ENCODE data around the gene TP53AIP1. TPM values are rescaled to one million over a fixed set of nuclear protein-coding genes. Genes with fewer than 3 reads are reported as not detected.

The TP53AIP1 gene
- total RNA-seq, 1 experiment from 2014 or later = not detected

- no peaks in the 10 kb centered on the region for H3K4me1 ChIP-seq (ENCODE audit: insufficient read depth, low read length)
- H2BK15ac ChIP-seq (ENCODE audit: low read depth, low read length) = no peak overlapping the region
- no peak overlapping the region for H3T11ph ChIP-seq (ENCODE audit: low read length)
- H3K9me3 ChIP-seq (ENCODE audit: control insufficient read depth, low read depth, low read length) = no peaks in the 10 kb centered on the region
- H3K36me3 Mint-ChIP-seq (ENCODE audit: insufficient read depth in 1 of 3, low read depth in 3 of 3) = 0 out of 7 replicates have a peak, but pooled peaks cover 0 to 4% (median 0%) of the 10 kb centered on the region in 3 experiments
- no peak overlapping the region for H4K8ac ChIP-seq (replicated peaks; ENCODE audit: insufficient read length, low read depth, low read length)
- H3K14ac ChIP-seq (ENCODE audit: insufficient read depth, low read length) = no peak overlapping the region
- no peak overlapping the region for H2AK5ac ChIP-seq (ENCODE audit: insufficient read length, low read length)
- H3K4me3 Mint-ChIP-seq = no peak overlapping the region
- TF ChIP-seq, protein P1, sequence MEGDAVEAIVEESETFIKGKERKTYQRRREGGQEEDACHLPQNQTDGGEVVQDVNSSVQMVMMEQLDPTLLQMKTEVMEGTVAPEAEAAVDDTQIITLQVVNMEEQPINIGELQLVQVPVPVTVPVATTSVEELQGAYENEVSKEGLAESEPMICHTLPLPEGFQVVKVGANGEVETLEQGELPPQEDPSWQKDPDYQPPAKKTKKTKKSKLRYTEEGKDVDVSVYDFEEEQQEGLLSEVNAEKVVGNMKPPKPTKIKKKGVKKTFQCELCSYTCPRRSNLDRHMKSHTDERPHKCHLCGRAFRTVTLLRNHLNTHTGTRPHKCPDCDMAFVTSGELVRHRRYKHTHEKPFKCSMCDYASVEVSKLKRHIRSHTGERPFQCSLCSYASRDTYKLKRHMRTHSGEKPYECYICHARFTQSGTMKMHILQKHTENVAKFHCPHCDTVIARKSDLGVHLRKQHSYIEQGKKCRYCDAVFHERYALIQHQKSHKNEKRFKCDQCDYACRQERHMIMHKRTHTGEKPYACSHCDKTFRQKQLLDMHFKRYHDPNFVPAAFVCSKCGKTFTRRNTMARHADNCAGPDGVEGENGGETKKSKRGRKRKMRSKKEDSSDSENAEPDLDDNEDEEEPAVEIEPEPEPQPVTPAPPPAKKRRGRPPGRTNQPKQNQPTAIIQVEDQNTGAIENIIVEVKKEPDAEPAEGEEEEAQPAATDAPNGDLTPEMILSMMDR (conservative IDR thresholded peaks at IDR 0.05) = no peak
- no peak overlapping the region for H3K27ac ChIP-seq (ENCODE audit: insufficient read length, low read depth, low read length)
- H3K79me1 ChIP-seq (ENCODE audit: insufficient read depth, low read depth, low read length, poor library complexity, severe bottlenecking) = no peaks in the 10 kb centered on the region
- no peaks in the 10 kb centered on the region for H4K20me1 ChIP-seq (ENCODE audit: control insufficient read depth, insufficient read depth, insufficient read length)
- H3K79me2 ChIP-seq (ENCODE audit: insufficient read depth, low read length) = no peaks in the 10 kb centered on the region
- no peaks in the 10 kb centered on the region for H3K27me3 ChIP-seq (ENCODE audit: insufficient read depth, low read length)
- no CpG with 5 or more reads among the region's 18 CpGs for WGBS (ENCODE audit: extremely low coverage, insufficient read length, low lambda C conversion rate)
- no peak overlapping the region for H2BK12ac ChIP-seq (ENCODE audit: insufficient read length, low read depth, low read length)
- no peak overlapping the region for H3K56ac ChIP-seq (ENCODE audit: insufficient read length, low read depth, low read length)
- peaks cover 0 to 3% of the 10 kb centered on the region in 2 experiments; a peak in 1 of 4 replicates for H3K4me1 Mint-ChIP-seq
- H4K5ac ChIP-seq (ENCODE audit: insufficient read length, low read depth, low read length) = no peak overlapping the region
- H3K4me2 ChIP-seq (ENCODE audit: insufficient read depth, insufficient read length, low read length) = no peak overlapping the region
- no peak overlapping the region for H4K91ac ChIP-seq (ENCODE audit: insufficient read length, low read depth, low read length)
- H3K27me3 Mint-ChIP-seq (ENCODE audit: low read depth) = peaks cover 60% of the 10 kb centered on the region
- no peak overlapping the region for H3K4ac ChIP-seq (ENCODE audit: low read depth, low read length)
- H2AFZ ChIP-seq (ENCODE audit: low read length) = no peak overlapping the region
- peak overlapping the region in 1 of 3 experiments; percentile 40; a peak in 1 of 7 replicates for H3K27ac Mint-ChIP-seq
- peaks cover 0 to 7% of the 10 kb centered on the region in 2 experiments; a peak in 4 of 5 replicates for H3K9me3 Mint-ChIP-seq
- no peak overlapping the region for H2BK20ac ChIP-seq (ENCODE audit: low read depth, low read length, poor library complexity, severe bottlenecking)
- no peak overlapping the region for H3K18ac ChIP-seq (ENCODE audit: insufficient read length, low read depth, low read length)
- H2BK120ac ChIP-seq (ENCODE audit: low read depth, low read length, poor library complexity, severe bottlenecking) = no peak overlapping the region
- no peak for DNase-seq
- no peak overlapping the region for H2BK5ac ChIP-seq (ENCODE audit: insufficient read length, low read length)
- no peak overlapping the region for H3K9ac ChIP-seq (ENCODE audit: extremely low read depth, insufficient read length, low read length)
- H3K23me2 ChIP-seq (ENCODE audit: insufficient read length, low read depth, low read length, poor library complexity, severe bottlenecking) = no peaks in the 10 kb centered on the region
- H3K23ac ChIP-seq (ENCODE audit: insufficient read length, low read depth, low read length) = no peak overlapping the region
Observed at GRCh38 chr11:128914216-128915148, 28.2 kb downstream of the TP53AIP1 start.
